ENCODE results near the gene CEP112. TPM values are rescaled to one million over a fixed set of nuclear protein-coding genes. Genes with fewer than 3 reads are reported as not detected.

The CEP112 gene
- total RNA-seq, 1 donor from 2014 or later = 20.7 TPM

DNA sequence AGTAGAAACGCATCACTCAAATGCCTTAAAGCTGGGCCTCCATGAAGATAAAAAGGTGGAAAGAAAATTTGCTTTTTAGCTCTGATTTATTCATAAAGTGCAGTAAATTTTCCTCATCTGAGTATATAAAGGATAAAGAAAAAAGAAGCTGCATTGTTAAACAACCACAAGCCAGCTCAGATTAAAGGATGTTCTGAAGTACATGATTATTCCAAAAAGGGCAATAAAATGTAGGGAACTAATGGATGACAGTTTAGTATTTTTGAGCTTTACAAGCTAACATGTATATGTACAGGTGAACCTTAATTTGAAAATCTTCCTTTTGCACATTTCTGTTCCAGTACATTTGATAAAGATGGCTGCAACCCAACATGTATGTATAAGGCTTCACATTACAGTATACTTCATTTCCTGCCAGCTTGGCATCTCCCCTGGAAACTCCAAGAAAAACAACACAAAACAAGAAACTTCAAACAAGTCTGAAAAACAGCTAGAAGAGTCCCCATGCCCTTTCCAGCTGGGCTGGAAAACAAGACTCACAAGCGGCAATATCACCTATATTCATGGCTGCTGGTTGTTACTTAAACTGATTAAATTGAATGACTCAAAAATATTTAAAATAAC lies 225.7 kb downstream of the CEP112 start:
- intact Hi-C loops (cut with DNase I) = no loop called here
- ATAC-seq (ENCODE audit: poor library complexity) = no peak
- no peak for DNase-seq

DNA sequence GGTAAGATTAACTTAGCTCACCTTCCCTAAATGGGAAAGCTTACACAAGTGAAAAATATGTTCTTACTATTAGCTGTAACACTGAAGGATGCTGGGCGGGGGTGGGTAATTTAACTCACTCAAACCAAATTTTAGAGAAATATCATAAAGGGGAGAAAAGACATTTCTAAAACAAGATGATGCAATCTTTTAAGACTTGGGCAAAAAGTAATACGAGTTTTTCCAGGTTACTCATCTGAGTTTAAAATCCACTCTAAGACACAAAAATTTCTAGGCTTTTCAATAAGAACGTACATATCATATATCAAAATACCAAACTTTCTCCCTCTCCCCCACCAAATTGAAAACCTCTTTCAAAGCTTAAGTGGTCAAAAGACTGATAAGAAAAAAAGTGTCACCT lies 228.8 kb downstream of the CEP112 start:
- DNase-seq = no peak
- no peak for ATAC-seq (ENCODE audit: poor library complexity)
- intact Hi-C loops (cut with DNase I) = no loop called here

DNA sequence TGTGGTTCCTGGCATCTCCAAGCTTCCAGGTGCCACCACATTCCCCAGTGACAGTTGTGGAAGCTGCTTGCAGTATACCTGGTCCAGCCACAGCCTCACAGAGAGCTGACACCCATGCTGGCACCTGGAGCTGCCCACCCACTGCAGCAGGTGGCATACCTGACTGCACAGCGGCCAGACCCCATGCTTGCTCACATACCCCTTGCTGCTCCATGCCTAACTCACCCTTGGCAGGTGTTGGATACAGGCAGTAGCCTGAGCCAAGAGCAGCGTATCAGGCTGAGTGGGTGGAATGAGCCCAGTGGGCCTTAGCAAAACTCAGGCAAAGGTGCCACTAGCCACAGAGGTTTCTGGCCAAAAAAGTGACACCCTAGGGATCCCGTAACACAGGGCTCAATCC lies 232.3 kb downstream of the CEP112 start:
- intact Hi-C loops (cut with DNase I) = no loop called here
- ATAC-seq (ENCODE audit: poor library complexity) (no peak), DNase-seq (no peak)

DNA sequence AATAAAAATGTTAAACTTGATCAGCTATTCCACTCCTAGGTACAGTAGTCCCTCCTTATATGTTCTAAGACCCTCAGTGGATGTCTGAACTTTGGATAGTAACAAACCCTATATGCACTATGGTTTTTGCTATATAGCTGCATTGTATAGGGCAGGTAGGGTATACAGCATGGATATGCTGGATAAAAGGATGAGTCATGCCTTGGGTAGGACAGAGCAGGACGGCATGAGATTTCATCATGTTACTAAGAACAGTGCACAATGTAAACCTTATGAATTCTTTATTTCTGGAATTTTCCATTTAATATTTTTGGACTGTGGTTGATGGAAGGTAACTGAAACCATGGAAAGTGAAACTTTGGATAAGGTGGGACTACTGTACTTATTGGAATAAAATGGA lies 235.1 kb downstream of the CEP112 start:
- no peak for ATAC-seq (ENCODE audit: poor library complexity)
- intact Hi-C loops (cut with DNase I) = no loop called here
- DNase-seq = no peak

DNA sequence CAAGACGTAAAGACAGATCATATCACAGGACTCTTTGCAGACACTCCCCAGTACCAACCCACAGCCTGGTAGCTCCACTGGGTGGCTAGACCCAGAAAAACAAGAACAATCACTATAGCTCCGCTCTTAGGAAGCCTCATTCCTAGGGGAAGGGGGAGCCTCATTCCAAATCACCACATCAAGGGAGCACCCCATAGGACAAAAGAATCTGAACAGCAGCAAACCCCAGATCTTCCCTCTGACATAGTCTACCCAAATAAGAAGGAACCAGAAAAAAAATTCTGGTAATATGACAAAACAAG lies 237.8 kb downstream of the CEP112 start:
- intact Hi-C loops (cut with DNase I) = no loop called here
- DNase-seq (no peak), ATAC-seq (ENCODE audit: poor library complexity) (no peak)

DNA sequence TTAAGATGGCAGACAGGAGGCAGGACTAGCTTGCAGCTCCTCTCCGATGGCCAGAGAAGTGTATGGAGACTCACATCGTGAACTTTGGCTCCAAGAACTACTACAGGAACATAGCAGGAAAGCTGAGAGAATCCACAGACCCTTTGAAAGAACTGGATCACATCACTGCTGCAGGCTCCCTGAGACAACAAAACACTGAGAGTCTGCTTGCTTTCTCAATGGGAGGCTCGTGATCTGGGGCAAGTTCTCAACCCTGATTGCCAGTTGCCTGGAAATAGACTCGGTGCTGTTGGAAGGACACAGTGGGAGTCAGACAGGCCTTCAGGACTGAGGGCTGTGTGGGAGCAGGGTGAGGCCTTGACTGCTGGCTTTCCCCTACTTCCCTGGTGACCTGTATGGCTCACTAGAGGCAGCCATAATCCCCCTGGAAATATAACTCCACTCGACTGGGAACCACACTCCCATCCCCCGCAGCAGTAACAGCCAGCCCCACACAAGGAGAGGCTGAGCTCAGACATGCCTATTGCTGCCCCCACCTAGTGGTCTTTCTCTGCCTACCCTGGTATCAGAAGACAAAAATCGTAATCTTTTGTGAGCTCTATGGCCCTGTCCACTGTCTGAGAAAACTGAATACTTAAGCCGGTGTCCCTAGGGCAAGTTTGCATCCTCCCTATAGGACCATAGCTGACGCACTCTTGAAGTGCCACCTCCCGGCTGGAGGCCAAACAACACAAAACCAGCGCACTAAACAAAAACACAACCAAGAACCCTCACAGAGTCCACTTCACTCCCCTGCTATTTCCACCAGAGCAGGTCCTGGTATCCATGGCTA lies 238.4 kb downstream of the CEP112 start:
- intact Hi-C loops (cut with DNase I) = no loop called here
- ATAC-seq (ENCODE audit: poor library complexity) (no peak), DNase-seq (no peak)

DNA sequence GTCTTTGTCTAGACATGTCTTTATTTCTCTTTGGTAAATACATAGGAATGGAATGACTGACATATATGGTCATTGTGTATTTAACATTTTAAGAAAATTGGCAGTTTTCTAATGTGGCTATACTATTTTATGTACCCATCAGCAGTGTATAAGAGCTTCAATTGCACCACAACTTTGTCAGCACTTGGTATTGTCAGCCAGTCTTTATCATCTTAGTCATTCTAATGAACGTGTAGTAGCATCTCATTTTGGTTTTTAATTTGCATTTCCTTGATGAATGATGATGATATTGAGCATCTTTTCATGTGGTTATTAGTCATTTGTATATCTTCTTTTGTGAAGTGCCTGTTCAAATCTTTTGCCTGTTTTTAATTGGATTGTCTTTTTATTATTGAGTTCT lies 239.3 kb downstream of the CEP112 start:
- DNase-seq (no peak), ATAC-seq (ENCODE audit: poor library complexity) (no peak)
- intact Hi-C loops (cut with DNase I) = no loop called here

DNA sequence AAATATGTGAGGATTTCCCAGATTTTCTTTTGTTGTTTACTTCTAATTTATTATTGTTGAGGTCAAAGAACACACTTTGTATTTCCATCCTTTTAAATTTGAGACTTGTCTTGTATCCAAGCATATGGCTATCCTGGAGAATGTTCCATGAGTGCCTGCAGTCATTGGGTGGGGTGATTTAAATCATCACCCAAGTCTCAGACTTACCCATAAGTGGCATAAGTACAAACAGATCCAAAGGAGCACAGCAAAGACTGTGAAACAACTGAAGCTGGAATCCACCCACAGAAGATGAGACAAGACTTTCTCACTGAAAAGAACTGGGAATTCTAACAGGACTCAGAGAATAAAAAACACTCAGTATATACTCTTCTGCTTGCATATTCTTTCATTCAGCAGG lies 239.9 kb downstream of the CEP112 start:
- DNase-seq = no peak
- ATAC-seq (ENCODE audit: poor library complexity) = no peak
- intact Hi-C loops (cut with DNase I) = no loop called here

DNA sequence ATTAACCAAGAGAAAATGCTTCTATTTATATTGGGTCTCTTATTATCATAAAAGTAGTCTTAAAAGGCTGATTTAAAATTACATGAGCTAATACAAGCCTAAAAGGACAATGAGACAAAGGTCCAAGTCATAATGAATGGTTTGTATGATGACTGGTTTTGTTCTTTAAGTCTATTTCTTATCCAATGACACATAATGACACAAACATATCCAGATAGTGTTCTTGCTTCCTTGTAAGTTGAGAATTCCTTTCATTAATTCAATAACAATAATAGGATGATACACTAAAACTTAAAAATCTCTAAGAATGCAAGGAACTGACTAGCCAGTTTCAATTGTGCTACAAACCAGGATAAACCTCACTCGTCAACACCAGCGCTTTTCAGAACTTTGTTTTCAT lies 244.1 kb downstream of the CEP112 start:
- ATAC-seq (ENCODE audit: poor library complexity) = no peak
- intact Hi-C loops (cut with DNase I) = no loop called here

DNA sequence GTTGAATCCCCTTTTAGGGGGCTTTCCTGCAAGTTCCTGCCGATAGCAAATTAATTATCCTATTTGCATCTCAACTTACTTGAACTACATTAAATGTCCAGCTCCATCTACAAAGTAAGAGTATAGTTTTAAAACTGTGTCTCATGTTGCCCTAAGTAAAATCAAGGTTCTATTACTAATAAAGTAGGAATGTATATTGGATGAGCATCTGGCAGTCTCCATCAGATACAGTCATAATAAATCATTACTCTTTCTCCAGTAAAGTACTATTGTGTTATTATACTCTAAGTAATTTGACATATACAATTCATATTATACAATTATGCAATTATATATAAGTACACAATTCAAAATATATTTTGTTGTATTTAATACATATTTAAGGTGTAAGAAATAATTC lies 249.3 kb downstream of the CEP112 start:
- ATAC-seq (ENCODE audit: poor library complexity) = no peak
- intact Hi-C loops (cut with DNase I) = no loop called here
- DNase-seq = no peak

More for the DNA sequence above, 244.1 kb downstream of the CEP112 start:
- no peak for DNase-seq

DNA sequence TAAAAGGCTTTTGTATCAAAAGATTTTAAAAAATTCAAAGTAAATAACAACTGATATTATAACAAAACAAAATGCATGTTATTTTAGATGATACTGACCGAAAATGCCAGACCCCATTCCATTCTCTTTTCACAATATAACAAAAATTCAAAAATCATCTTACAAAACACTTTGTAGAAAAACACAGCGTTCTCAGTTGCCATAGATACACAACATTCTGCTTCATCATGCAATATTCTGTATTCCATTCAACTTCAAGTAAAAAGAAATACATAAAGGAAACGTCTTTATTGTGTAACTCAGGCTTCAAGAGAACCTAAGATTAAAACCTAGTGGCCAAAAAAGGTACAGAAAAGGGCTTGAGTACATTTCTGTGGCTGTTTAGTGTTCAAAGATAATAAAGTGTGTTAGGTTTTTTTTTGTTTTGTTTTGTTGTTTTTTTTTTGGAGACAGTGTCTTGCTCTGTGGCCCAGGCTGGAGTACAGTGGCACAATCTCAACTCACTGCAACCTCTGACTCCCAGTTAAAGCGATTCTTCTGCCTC lies 250.5 kb downstream of the CEP112 start:
- DNase-seq (no peak), ATAC-seq (ENCODE audit: poor library complexity) (no peak)
- intact Hi-C loops (cut with DNase I) = no loop called here

DNA sequence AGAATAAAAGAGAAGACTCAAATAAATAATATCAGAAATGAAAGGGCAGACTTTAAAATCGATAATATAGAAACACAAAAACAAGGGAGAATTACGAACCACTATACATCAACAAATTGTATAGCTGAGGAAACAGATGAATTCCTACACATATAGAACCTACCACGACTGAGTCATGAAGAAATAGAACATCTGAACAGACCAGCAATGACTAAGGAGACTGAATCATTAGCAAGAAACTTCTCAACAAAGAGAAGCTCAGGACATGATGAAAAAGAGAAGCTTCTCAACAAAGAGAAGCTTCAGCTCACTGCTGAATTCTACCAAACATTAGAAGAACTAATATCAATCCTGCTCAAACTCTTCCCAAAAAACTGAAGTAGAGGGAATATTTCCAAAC lies 255.9 kb downstream of the CEP112 start:
- ATAC-seq (ENCODE audit: poor library complexity) (no peak), DNase-seq (no peak)
- intact Hi-C loops (cut with DNase I) = no loop called here

DNA sequence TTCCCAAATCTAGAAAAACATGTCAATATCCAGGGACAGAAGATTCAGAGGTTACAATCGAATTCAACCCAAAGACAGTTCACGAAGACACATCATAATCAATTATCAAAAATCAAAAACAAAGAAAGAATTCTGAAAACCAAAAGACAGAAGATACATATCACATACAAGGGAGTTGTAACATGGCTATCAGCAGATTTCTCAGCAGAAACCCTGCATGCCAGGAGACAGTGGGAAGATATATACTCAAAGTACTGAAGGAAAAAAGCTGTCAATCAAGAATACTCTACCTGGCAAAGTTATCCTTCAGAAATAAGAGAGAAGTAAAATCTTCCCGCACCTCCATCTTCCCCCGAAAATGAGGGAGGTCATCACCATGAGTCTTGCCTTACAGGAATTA lies 258.6 kb downstream of the CEP112 start:
- ATAC-seq (ENCODE audit: poor library complexity) (no peak), DNase-seq (no peak)
- intact Hi-C loops (cut with DNase I) = no loop called here

DNA sequence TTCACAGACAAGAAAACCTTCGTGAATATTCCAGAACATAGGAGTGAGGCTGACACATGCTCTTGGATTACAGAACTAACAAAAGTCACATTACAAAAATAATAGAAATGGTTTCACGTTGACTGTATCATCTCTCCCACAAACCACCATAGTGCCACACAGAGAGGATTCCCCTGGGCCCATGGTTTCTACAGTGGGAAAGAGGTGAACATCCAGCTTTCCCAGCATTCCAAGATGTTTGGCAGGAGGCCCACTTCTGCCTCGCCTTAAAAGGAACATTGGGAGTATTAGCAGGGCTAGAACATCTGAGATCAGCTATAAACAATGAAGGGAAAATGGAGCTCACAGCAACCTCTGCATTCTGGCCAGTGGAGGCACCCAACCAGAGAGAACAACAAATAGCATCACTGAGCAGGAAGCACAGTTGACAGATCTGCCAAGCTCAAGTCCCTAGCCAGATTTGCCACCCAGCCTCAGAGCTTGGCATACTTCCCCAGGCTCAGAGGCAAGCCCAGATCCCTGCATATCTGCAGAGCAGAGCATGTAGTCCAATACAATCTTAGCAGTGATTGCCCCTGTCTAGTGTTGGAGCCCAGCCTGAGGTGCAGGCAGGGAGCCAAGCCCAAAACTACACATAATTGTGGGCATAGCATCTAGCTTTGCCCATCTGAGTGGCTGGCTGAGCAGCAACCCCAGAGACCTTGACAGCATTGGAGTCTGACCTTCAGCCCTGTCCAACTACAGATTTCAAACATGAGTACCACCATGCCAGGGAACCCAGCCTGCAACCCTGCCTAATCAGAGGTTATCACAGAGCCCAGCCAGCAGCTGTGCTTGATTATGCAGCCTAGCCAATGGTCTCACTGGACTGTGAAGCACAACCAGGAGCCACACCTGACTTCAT lies 260.4 kb downstream of the CEP112 start:
- DNase-seq = peak; percentile 68
- peak; percentile 98 for ATAC-seq (ENCODE audit: poor library complexity)
- intact Hi-C loops (cut with DNase I) = no loop called here

DNA sequence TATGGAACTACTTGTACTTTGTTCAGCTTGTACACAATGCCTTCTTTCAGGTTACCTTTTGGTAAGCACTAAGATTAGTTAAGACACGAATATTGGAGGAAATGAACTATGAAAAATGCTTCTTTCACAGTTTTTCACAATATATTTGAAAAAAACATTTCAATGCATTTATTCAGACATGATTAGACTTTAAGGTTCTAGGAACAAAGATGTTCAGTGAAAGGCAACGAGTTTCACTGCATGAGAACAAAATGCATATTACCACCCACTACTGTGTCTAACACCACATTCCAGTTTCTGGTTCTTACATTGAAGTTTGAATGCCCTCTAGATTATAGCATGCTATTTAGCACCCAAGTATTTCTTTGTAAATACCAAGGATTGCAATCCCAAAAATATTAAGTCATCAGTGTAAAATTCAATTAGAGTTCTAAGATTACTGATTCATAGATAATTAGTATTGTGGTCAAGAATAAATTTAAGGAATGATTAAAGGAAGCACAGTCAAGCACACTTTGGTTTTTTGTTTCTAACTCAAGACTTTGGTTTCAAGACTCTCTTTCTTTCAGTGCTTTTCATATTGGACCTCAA lies 261.7 kb downstream of the CEP112 start:
- ATAC-seq (ENCODE audit: poor library complexity) = no peak
- intact Hi-C loops (cut with DNase I) = no loop called here
- DNase-seq = no peak

DNA sequence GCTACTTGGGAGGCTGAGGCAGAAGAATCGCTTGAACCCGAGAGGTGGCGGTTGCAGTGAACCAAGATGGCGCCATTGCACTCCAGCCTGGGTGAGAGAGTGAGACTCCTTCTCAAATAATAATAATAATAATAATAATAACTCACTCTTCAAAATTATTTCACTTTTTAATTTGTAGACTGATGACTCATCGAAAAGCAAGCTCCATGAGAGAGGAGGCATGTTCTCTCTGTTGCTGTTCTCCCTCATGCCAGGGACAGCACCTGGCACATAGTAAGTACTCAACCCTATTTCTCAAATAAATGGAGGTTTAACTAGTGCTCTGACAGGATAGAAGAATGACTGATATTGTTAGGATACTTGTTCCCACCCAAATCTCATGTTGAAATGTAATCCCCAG lies 265.3 kb downstream of the CEP112 start:
- ATAC-seq (ENCODE audit: poor library complexity) = no peak
- no peak for DNase-seq
- intact Hi-C loops (cut with DNase I) = no loop called here

DNA sequence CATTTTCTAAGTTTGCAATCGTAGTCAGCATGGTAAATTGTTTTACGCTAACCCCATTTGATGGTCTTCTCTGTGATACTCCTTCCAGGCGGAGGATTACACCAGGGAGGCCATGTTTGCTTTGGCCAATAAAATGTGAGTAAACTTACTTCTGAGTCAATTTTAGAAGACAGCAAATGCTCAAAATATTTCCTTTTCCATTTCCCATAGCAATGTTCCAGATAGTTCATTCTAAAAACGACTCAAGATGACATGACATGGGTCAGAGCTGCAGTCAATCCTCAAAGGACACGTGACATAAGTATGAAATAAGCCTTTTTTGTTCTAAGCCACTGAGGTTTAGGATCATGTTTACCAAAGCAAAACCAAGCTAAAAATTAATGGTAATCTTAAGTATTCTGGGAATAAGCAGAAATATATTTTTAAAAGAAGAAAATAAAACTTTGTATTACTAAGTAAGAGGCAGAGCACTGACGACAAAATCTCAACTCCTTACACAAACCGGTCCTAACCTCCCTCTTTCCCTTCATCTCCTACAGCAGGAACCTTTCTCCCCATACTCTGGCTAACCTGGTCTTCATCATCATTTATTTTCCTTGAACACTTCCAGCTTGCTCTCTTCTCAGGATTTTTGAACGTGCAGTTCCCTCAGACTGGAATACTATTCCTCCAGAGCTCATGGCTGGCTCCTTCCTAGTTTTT lies 266.2 kb downstream of the CEP112 start:
- intact Hi-C loops (cut with DNase I) = no loop called here
- DNase-seq (no peak), ATAC-seq (ENCODE audit: poor library complexity) (peak; percentile 12)

DNA sequence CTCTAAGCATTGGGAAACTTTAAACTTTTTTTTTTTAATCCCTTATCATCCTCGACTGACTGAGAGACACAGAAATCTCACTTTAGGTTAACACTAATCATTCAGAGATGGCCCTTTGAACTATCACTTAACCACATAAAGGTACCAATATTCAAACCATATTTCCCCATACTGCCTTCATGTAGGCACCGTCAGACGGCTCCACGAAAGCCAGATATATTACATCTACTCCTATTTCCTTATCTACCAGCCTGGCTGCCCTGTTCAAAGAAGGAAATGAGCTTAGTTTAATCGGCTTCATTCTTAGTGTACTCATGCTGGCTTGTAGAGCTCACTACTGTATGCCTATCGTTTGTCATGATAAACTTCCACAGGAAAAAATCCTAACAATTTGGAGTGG lies 270.9 kb downstream of the CEP112 start:
- ATAC-seq (ENCODE audit: poor library complexity) = no peak
- DNase-seq = no peak
- intact Hi-C loops (cut with DNase I) = no loop called here

DNA sequence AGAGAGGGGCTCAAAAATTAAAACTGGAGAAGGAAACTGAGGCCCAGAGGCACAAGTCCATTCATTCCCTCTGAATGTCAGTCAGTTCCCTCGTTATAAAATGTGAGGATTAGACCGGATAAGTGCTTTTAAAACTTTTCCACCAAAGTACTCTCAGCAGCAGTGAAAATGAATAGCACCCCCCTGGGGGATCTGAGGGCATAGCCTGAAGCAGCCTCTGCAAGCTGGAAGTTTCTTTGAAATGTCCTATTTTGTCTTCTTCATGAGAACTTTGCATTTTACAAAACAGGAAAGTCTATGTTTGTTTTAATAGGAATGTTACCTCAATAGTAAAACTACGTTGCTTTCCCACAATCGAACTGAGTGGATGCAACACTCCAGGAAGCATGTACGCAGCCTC lies 273.0 kb downstream of the CEP112 start:
- ATAC-seq (ENCODE audit: poor library complexity) = no peak

More for the DNA sequence above, 273.0 kb downstream of the CEP112 start:
- DNase-seq = no peak
- intact Hi-C loops (cut with DNase I) = no loop called here
